Neural progenitor cell (in vitro differentiated cells): ENCODE data around the gene RGS6. TPM values are rescaled to one million over a fixed set of nuclear protein-coding genes. Genes with fewer than 3 reads are reported as not detected.

Experiments used
- DNase-seq: peaks from one replicate; pipeline ENCODE4 v3.0.0-alpha.2; 2016; ENCODE audit warnings: low spot score
- H2AFZ ChIP-seq: fragments of 200-600 bp; sonication (generic); replicated peaks from 2 replicates; pipeline ENCODE4 v1.6.1; 2016; ENCODE audit warnings: antibody characterized with exemption
- H3F3A ChIP-seq: fragments of 200-600 bp; sonication (generic); 2 replicates; pipeline ENCODE4 v1.6.1; 2016; ENCODE audit warnings: antibody characterized with exemption, low read depth
- H3K27ac ChIP-seq: fragments of 200-600 bp; sonication (generic); 2 replicates; pipeline ENCODE4 v1.5.1; 2016; ENCODE audit warnings: mild to moderate bottlenecking
- H3K27me3 ChIP-seq: fragments of 200-600 bp; sonication (generic); 2 replicates; pipeline ENCODE4 v1.6.1; 2016; ENCODE audit warnings: mild to moderate bottlenecking, moderate library complexity
- H3K36me3 ChIP-seq: fragments of 200-600 bp; sonication (generic); 2 replicates; pipeline ENCODE4 v1.5.1; 2016
- H3K4me1 ChIP-seq: fragments of 200-600 bp; sonication (generic); 2 replicates; pipeline ENCODE4 v1.6.1; 2016; ENCODE audit warnings: mixed run types
- H3K4me2 ChIP-seq: fragments of 200-600 bp; sonication (generic); 2 replicates; pipeline ENCODE4 v1.6.1; 2016
- H3K4me3 ChIP-seq: fragments of 200-600 bp; sonication (generic); 2 replicates; pipeline ENCODE4 v1.5.1; 2016
- H3K79me2 ChIP-seq: fragments of 200-600 bp; sonication (generic); 2 replicates; pipeline ENCODE4 v1.6.1; 2016; ENCODE audit warnings: low read depth
- H3K9ac ChIP-seq: fragments of 200-600 bp; sonication (generic); 2 replicates; pipeline ENCODE4 v1.6.1; 2016
- H3K9me3 ChIP-seq: fragments of 200-600 bp; sonication (generic); 2 replicates; pipeline ENCODE4 v1.5.1; 2016; ENCODE audit warnings: low read depth
- H4K20me1 ChIP-seq: fragments of 200-600 bp; sonication (generic); 2 replicates; pipeline ENCODE4 v1.6.1; 2016; ENCODE audit warnings: low read depth
- H3K27ac Mint-ChIP-seq: 3 replicates; pipeline ENCODE4 v1.8.0; 2021; ENCODE audit warnings: mixed read lengths
- H3K27me3 Mint-ChIP-seq: 2 replicates; pipeline ENCODE4 v1.8.0; 2022; ENCODE audit warnings: low read depth, mild to moderate bottlenecking, inconsistent platforms, moderate library complexity, mixed read lengths; ENCODE audit not compliant: insufficient read depth
- H3K36me3 Mint-ChIP-seq: 3 replicates; pipeline ENCODE4 v1.8.0; 2021; ENCODE audit warnings: mixed read lengths
- H3K4me1 Mint-ChIP-seq: 3 replicates; pipeline ENCODE4 v1.8.0; 2021; ENCODE audit warnings: mixed read lengths
- H3K4me3 Mint-ChIP-seq: 3 replicates; pipeline ENCODE4 v1.8.0; 2021; ENCODE audit warnings: mild to moderate bottlenecking, moderate library complexity, mixed read lengths
- H3K9me3 Mint-ChIP-seq: 3 replicates; pipeline ENCODE4 v1.8.0; 2020; ENCODE audit warnings: mixed read lengths
- EZH2 ChIP-seq: fragments of 200-600 bp; sonication (generic); IDR thresholded peaks from 2 replicates; pipeline ENCODE4 v1.6.1; 2017; ENCODE audit warnings: antibody characterized with exemption, mild to moderate bottlenecking, moderate library complexity
- EZH2phosphoT487 ChIP-seq: fragments of 200-600 bp; sonication (generic); IDR thresholded peaks from 2 replicates; pipeline ENCODE4 v1.6.1; 2017; ENCODE audit warnings: antibody characterized with exemption
- total RNA-seq: library from RNA; depleted of rRNA; stranded (reverse); fragments of >200 nt; gene quantifications from 2 replicates; pipeline ENCODE4 v1.2.3, GENCODE V29; 2015; ENCODE audit warnings: low replicate concordance
- TF ChIP-seq, protein P1 (sequence below): fragments of 200-600 bp; sonication (generic); IDR thresholded peaks from 2 replicates; pipeline ENCODE4 v1.5.1; 2017; ENCODE audit warnings: antibody characterized with exemption, mild to moderate bottlenecking

The RGS6 gene
- total RNA-seq, 1 donor from 2014 or later = 0.80 TPM

DNA sequence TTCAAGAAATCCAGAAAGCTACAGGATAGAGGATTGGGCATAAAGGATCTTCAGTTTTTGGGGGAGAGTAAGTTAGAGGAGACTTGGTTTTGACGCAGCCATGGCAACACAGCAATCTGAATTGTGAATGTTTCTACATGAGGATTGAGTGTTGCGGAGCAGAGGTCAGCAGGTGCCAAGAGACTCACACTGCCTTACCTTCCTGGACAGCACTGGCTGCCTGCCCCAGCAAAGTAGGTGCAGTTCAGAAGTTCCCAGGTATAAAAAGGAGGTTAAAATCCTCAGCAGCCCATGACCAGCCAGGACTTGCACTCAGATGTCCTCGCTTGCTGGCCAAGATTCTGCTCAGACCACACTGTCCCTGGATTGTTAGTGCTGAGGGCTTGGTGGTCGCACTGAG is 590.6 kb downstream of the RGS6 start:
- Mint-ChIP-seq H3K27me3 (peaks cover 6% of the 10 kb centered on the region), H3K4me3 (no peak overlapping the region), H3K4me1 (no peaks in the 10 kb centered on the region), H3K36me3 (peaks cover 5% of the 10 kb centered on the region), H3K9me3 (peaks cover 12% of the 10 kb centered on the region), H3K27ac (no peak overlapping the region)
- no peaks in the 10 kb centered on the region for H4K20me1 ChIP-seq
- H3K9me3 ChIP-seq = no peaks in the 10 kb centered on the region
- H3K36me3 ChIP-seq = no peaks in the 10 kb centered on the region
- H3K4me3 ChIP-seq = no peak overlapping the region
- H3K79me2 ChIP-seq = no peaks in the 10 kb centered on the region
- H2AFZ ChIP-seq = no peak overlapping the region
- no peak for TF ChIP-seq EZH2phosphoT487
- no peak for TF ChIP-seq EZH2
- TF ChIP-seq, protein P1, sequence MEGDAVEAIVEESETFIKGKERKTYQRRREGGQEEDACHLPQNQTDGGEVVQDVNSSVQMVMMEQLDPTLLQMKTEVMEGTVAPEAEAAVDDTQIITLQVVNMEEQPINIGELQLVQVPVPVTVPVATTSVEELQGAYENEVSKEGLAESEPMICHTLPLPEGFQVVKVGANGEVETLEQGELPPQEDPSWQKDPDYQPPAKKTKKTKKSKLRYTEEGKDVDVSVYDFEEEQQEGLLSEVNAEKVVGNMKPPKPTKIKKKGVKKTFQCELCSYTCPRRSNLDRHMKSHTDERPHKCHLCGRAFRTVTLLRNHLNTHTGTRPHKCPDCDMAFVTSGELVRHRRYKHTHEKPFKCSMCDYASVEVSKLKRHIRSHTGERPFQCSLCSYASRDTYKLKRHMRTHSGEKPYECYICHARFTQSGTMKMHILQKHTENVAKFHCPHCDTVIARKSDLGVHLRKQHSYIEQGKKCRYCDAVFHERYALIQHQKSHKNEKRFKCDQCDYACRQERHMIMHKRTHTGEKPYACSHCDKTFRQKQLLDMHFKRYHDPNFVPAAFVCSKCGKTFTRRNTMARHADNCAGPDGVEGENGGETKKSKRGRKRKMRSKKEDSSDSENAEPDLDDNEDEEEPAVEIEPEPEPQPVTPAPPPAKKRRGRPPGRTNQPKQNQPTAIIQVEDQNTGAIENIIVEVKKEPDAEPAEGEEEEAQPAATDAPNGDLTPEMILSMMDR = no peak
- no peaks in the 10 kb centered on the region for H3K4me1 ChIP-seq
- DNase-seq = no peak
- no peaks in the 10 kb centered on the region for H3K27me3 ChIP-seq
- no peak overlapping the region for H3K27ac ChIP-seq
- H3K4me2 ChIP-seq = no peak overlapping the region
- H3K9ac ChIP-seq = no peak overlapping the region
- no peaks in the 10 kb centered on the region for H3F3A ChIP-seq

DNA sequence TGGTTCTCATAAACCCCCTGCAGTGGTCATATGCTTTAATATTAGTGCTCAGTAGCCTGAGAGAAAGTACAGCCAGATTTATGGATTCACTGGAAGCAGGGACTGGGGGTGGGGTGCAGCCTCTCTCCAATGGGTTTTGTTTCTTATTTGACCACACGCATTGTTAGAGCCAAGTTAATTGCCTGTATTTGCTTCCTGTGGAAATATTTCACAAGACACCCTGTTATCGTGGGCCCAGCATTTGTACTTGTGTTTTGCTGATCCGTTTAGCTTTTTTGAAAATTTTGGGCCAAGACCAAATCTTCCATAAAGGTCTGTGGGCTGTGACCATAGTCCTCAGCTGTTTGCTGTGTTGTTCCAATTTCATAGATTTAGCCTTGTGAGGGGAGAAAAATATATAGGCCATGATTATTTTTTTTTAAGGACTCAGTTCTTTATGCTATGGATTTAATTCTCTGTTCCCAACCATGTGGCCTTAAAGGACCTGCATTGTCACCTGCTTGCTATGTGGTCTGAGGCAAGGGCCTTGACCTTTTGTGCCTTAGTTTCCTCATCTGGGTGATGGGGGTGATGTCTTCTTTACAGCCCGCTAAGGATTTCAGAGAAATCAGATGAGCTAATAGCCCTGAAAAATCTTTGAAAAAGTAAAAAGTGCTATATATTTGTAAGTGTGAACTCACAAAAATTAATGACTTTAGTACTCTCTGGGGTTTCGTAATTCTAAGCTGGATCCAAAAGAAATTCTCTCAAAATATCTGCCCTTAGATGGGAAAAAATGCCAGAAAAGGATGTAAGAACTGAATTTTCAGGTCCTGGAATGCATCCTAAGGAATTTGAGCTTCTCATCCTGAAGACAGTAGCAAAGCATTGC is 591.4 kb downstream of the RGS6 start:
- H3K9me3 ChIP-seq = no peaks in the 10 kb centered on the region
- Mint-ChIP-seq H3K9me3 (peaks cover 12% of the 10 kb centered on the region), H3K4me3 (no peak overlapping the region), H3K36me3 (peaks cover 5% of the 10 kb centered on the region), H3K4me1 (peaks cover 5% of the 10 kb centered on the region), H3K27me3 (peaks cover 6% of the 10 kb centered on the region), H3K27ac (no peak overlapping the region)
- H3K27me3 ChIP-seq = no peaks in the 10 kb centered on the region
- no peaks in the 10 kb centered on the region for H3K36me3 ChIP-seq
- no peak overlapping the region for H3K4me3 ChIP-seq
- no peak overlapping the region for H3K9ac ChIP-seq
- H3K27ac ChIP-seq = no peak overlapping the region
- no peak for DNase-seq
- TF ChIP-seq EZH2 (no peak), EZH2phosphoT487 (no peak)
- TF ChIP-seq, protein P1 = no peak
- H2AFZ ChIP-seq = no peak overlapping the region
- H3K4me1 ChIP-seq = no peaks in the 10 kb centered on the region
- H3K79me2 ChIP-seq = no peaks in the 10 kb centered on the region
- no peaks in the 10 kb centered on the region for H4K20me1 ChIP-seq
- no peak overlapping the region for H3K4me2 ChIP-seq
- no peaks in the 10 kb centered on the region for H3F3A ChIP-seq

DNA sequence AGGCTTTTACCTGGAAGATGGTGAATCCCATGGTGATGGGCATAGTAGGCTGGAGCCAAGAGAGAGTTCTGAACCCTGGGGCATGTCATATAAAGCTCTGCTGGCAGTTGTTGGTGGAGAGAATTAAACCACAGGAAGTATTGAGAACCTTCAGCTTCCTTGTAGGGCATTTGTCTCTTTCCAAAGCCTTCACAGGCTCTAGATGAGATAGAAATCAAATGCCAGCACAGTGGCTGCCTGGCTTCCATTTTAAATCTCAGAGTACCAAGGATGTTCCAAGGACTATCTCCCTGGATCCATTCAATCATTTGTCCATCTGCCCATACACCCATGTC is 592.0 kb downstream of the RGS6 start:
- H3K9ac ChIP-seq = no peak overlapping the region
- TF ChIP-seq, protein P1 = no peak
- TF ChIP-seq EZH2 (no peak), EZH2phosphoT487 (no peak)
- H3K27me3 ChIP-seq = no peaks in the 10 kb centered on the region
- H3K4me1 ChIP-seq = no peaks in the 10 kb centered on the region
- H4K20me1 ChIP-seq = no peaks in the 10 kb centered on the region
- H3K4me2 ChIP-seq = no peak overlapping the region
- H3K4me1 Mint-ChIP-seq = peaks cover 6% of the 10 kb centered on the region
- H3F3A ChIP-seq = no peaks in the 10 kb centered on the region
- no peak overlapping the region for H3K27ac ChIP-seq
- H3K27me3 Mint-ChIP-seq = peaks cover 6% of the 10 kb centered on the region
- H3K4me3 ChIP-seq = no peak overlapping the region
- no peak overlapping the region for H3K4me3 Mint-ChIP-seq
- H2AFZ ChIP-seq = no peak overlapping the region
- H3K9me3 ChIP-seq = no peaks in the 10 kb centered on the region
- peaks cover 12% of the 10 kb centered on the region for H3K9me3 Mint-ChIP-seq
- DNase-seq = no peak
- peaks cover 5% of the 10 kb centered on the region for H3K36me3 Mint-ChIP-seq
- H3K27ac Mint-ChIP-seq = no peak overlapping the region
- H3K36me3 ChIP-seq = no peaks in the 10 kb centered on the region
- no peaks in the 10 kb centered on the region for H3K79me2 ChIP-seq
